Kidney epithelial cell (primary cell): ENCODE results near the gene F13A1. TPM values are rescaled to one million over a fixed set of nuclear protein-coding genes. Genes with fewer than 3 reads are reported as not detected.

Source experiments
- DNase-seq: peaks from one replicate; pipeline ENCODE4 v3.0.0-alpha.2; 2010; ENCODE audit warnings: low read depth
- H3K27me3 ChIP-seq: 2 replicates; pipeline ENCODE4 v1.6.0; 2011; ENCODE audit warnings: low read length; ENCODE audit not compliant: control insufficient read depth, insufficient read depth
- H3K36me3 ChIP-seq: 2 replicates; pipeline ENCODE4 v1.5.1; 2011; ENCODE audit warnings: low read length; ENCODE audit not compliant: control insufficient read depth, insufficient read depth
- H3K4me3 ChIP-seq: 2 replicates; pipeline ENCODE4 v1.5.1; 2011; ENCODE audit warnings: low read depth, mild to moderate bottlenecking, control low read depth, low read length
- total RNA-seq: library from RNA; depleted of rRNA; stranded (reverse); fragments of >200 nt; gene quantifications from 2 replicates; pipeline ENCODE4 v1.2.3, GENCODE V29; 2015
- TF ChIP-seq, protein P1 (sequence below): IDR thresholded peaks from 2 replicates; pipeline ENCODE4 v1.5.1; 2011; ENCODE audit warnings: mild to moderate bottlenecking, moderate library complexity, low read length, control low read depth, inconsistent platforms; ENCODE audit not compliant: insufficient read depth, poor library complexity, severe bottlenecking

The F13A1 gene
- total RNA-seq, 1 donor from 2014 or later = 2.1 TPM

- TF ChIP-seq, protein P1, sequence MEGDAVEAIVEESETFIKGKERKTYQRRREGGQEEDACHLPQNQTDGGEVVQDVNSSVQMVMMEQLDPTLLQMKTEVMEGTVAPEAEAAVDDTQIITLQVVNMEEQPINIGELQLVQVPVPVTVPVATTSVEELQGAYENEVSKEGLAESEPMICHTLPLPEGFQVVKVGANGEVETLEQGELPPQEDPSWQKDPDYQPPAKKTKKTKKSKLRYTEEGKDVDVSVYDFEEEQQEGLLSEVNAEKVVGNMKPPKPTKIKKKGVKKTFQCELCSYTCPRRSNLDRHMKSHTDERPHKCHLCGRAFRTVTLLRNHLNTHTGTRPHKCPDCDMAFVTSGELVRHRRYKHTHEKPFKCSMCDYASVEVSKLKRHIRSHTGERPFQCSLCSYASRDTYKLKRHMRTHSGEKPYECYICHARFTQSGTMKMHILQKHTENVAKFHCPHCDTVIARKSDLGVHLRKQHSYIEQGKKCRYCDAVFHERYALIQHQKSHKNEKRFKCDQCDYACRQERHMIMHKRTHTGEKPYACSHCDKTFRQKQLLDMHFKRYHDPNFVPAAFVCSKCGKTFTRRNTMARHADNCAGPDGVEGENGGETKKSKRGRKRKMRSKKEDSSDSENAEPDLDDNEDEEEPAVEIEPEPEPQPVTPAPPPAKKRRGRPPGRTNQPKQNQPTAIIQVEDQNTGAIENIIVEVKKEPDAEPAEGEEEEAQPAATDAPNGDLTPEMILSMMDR = no peak
- H3K36me3 ChIP-seq = no peaks in the 10 kb centered on the region
These were observed 9.9 kb upstream of the F13A1 start for GRCh38 chr6:6330407-6330806.

GRCh38 chr6:6328451-6328850, 8.0 kb upstream of the F13A1 start:
- no peaks in the 10 kb centered on the region for H3K36me3 ChIP-seq
- no peak for DNase-seq

More at GRCh38 chr6:6330407-6330806, 9.9 kb upstream of the F13A1 start:
- no peak overlapping the region for H3K4me3 ChIP-seq
- no peak for DNase-seq
- no peaks in the 10 kb centered on the region for H3K27me3 ChIP-seq

GRCh38 chr6:6323352-6323751, 2.9 kb upstream of the F13A1 start:
- Histone ChIP-seq H3K4me3 (no peak overlapping the region), H3K36me3 (no peaks in the 10 kb centered on the region), H3K27me3 (peaks cover 17% of the 10 kb centered on the region)
- TF ChIP-seq, protein P1 = no peak
- DNase-seq = no peak

More at GRCh38 chr6:6328451-6328850, 8.0 kb upstream of the F13A1 start:
- Histone ChIP-seq H3K27me3 (no peaks in the 10 kb centered on the region), H3K4me3 (no peak overlapping the region)
- TF ChIP-seq, protein P1 = no peak

DNA sequence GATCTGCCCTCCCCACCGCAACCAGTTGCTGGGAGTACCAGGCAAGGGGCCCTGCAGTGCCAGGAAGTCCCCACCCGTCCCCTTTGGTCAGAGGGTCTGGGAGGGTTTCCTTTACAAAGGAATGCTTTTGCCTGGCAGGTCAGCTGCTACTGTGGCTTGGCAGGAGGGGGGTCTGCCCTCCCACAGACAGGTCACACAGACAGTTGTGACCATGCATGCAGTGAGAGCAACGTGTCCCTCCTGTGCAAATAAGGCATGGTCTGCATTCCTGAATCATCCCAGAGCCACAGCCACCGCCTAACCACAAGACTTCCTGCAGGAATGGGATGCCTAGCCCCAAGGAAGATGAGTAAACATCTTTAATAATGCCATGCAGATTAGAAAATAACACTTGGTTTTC, 439 bp upstream of the F13A1 start:
- no peaks in the 10 kb centered on the region for H3K36me3 ChIP-seq
- TF ChIP-seq, protein P1 = no peak
- H3K27me3 ChIP-seq = peaks cover 18% of the 10 kb centered on the region
- DNase-seq = peak; percentile 42
- no peak overlapping the region for H3K4me3 ChIP-seq

DNA sequence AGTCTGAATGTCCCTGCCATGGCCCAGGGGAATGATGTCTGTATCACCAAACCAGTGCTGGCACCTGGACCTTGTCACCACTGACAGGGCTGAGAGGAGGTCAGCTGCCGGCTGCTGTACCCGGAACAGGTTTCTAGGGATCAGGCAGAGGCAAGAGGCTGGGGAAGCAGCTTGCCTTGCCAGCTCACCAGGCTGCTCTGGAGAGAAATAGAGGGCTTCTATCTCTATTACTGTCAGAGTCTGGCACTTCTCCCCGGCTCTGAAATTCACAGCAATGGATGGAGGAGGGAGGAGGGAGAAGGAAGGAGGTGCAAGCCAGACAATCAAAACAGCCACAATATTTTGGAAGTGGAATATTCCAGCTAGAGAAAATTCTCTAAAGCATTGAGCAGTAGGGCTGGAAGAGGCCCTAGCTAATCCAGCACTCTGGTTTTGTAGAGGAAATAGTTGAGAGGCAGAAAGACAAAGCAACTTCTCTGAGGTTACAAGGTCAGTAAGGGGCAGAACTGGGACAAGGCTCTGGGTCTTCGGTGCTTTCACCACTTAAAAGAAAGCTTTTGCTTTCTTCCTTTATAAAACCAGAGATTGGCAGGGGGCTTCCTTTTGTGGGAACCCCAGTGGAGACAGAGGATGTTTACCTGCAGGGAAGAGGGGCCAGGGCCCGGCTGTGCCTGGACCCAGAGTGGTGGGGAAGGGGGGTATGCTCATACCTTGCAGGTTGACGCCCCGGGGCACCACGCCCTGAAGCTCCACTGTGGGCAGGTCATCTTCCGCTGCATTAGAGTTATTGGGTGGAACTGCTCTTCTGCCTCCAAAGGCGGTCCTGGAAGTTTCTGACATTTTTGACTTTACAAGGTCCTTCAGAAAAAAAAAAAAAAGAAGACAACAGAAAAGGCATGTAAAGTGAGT, 2.4 kb downstream of the F13A1 start:
- TF ChIP-seq, protein P1 = no peak
- Histone ChIP-seq H3K4me3 (no peak overlapping the region), H3K36me3 (no peaks in the 10 kb centered on the region), H3K27me3 (peaks cover 18% of the 10 kb centered on the region)
- no peak for DNase-seq
